ENCODE results near the gene HNRNPA3. TPM values are rescaled to one million over a fixed set of nuclear protein-coding genes. Genes with fewer than 3 reads are reported as not detected.
A peak's percentile ranks its signal among the peaks of the same experiment; 100 is the strongest.
"Not testable (repeated sequence)": the region's sequence is repeated elsewhere in the genome, so short reads cannot be mapped to it uniquely, and the experiment has no call there.

HNRNPA3 gene
- total and polyA plus RNA-seq, 2 experiments from 2014 or later: 151 to 290 TPM

- H3K36me3 Mint-ChIP-seq (ENCODE audit: low read depth); H3K36me3 ChIP-seq (ENCODE audit: insufficient read depth); H3K4me3 ChIP-seq; H3K9me3 Mint-ChIP-seq; H3K9me2 ChIP-seq (ENCODE audit: insufficient read depth); H3K4me2 ChIP-seq; H3K27ac ChIP-seq (ENCODE audit: low read depth); H3K27me3 Mint-ChIP-seq (ENCODE audit: insufficient read depth, low read depth, poor library complexity); H3F3A ChIP-seq (replicated peaks; ENCODE audit: low read depth); DNase-seq (ENCODE audit: low spot score); H3K4me3 Mint-ChIP-seq; ATAC-seq; H3K27me3 ChIP-seq (ENCODE audit: insufficient read depth); H2AFZ ChIP-seq; H3K27ac Mint-ChIP-seq: not testable (repeated sequence)
- Histone ChIP-seq H3K4me1 (ENCODE audit: insufficient read depth) (peaks cover 34% of the 10 kb centered on the region), H3K79me2 (replicated peaks; ENCODE audit: insufficient read depth) (peaks cover 98% of the 10 kb centered on the region), H4K20me1 (replicated peaks; ENCODE audit: insufficient read depth) (peaks cover 41% of the 10 kb centered on the region)
- H3K4me1 Mint-ChIP-seq: peaks cover 61% of the 10 kb centered on the region
Measured at GRCh38 chr2:177246523-177247030, 34.0 kb downstream of the HNRNPA3 start.

GRCh38 chr2:177247693-177248262, 35.2 kb downstream of the HNRNPA3 start:
- H2AFZ ChIP-seq: no peak overlapping the region
- H3K4me1 ChIP-seq (ENCODE audit: insufficient read depth): peaks cover 23% of the 10 kb centered on the region
- Mint-ChIP-seq H3K27me3 (ENCODE audit: insufficient read depth, low read depth, poor library complexity) (peaks cover 9% of the 10 kb centered on the region), H3K27ac (peak overlapping the region; percentile 67), H3K4me3 (no peak overlapping the region), H3K9me3 (no peaks in the 10 kb centered on the region), H3K4me1 (peaks cover 57% of the 10 kb centered on the region), H3K36me3 (ENCODE audit: low read depth) (peaks cover 4% of the 10 kb centered on the region)
- no peaks in the 10 kb centered on the region for H3K36me3 ChIP-seq (ENCODE audit: insufficient read depth)
- DNase-seq (ENCODE audit: low spot score) (no peak), ATAC-seq (no peak)
- peaks cover 98% of the 10 kb centered on the region for H3K79me2 ChIP-seq (replicated peaks; ENCODE audit: insufficient read depth)
- no peaks in the 10 kb centered on the region for H3K27me3 ChIP-seq (ENCODE audit: insufficient read depth)
- H3F3A ChIP-seq (replicated peaks; ENCODE audit: low read depth): no peaks in the 10 kb centered on the region
- H3K27ac ChIP-seq (ENCODE audit: low read depth): peak overlapping the region; percentile 79; the same call in 1 of the 2 replicates
- no peak overlapping the region for H3K4me3 ChIP-seq
- H3K4me2 ChIP-seq: no peak overlapping the region
- peaks cover 35% of the 10 kb centered on the region for H4K20me1 ChIP-seq (replicated peaks; ENCODE audit: insufficient read depth)
- H3K9me2 ChIP-seq (ENCODE audit: insufficient read depth): no peaks in the 10 kb centered on the region; the same call in 1 of the 2 replicates
- no peak for TF ChIP-seq EZH2phosphoT487 (IDR thresholded peaks at IDR 0.05; ENCODE audit: unreplicated experiment)
- no peak for TF ChIP-seq ZNF462 (CRISPR knock-in tag; IDR thresholded peaks at IDR 0.05)
- no peak for TF ChIP-seq EZH2 (IDR thresholded peaks at IDR 0.05; ENCODE audit: low read depth, unreplicated experiment)
- no peak for TF ChIP-seq CTCF (conservative IDR thresholded peaks at IDR 0.05; ENCODE audit: low read depth in 2 of 2)
- TF ChIP-seq REST (IDR thresholded peaks at IDR 0.05; ENCODE audit: unreplicated experiment): no peak
- TF ChIP-seq STAT1 (IDR thresholded peaks at IDR 0.05; ENCODE audit: unreplicated experiment): no peak
- TF ChIP-seq NANOG (IDR thresholded peaks at IDR 0.05; ENCODE audit: borderline replicate concordance): no peak
- no peak for TF ChIP-seq ZNF114 (CRISPR knock-in tag; IDR thresholded peaks at IDR 0.05)
